NB4 (cell line): ENCODE data around the gene RGS9.

Source experiments
- POLR2A ChIP-seq: IDR thresholded peaks from 2 replicates; pipeline ENCODE4 v1.6.1; 2011; ENCODE audit warnings: mild to moderate bottlenecking; ENCODE audit not compliant: insufficient read length; ENCODE audit errors: extremely low read depth
- TF ChIP-seq, protein P1 (sequence below): IDR thresholded peaks from one replicate; pipeline ENCODE4 v1.5.1; 2012; ENCODE audit warnings: low read depth, low read length

DNA sequence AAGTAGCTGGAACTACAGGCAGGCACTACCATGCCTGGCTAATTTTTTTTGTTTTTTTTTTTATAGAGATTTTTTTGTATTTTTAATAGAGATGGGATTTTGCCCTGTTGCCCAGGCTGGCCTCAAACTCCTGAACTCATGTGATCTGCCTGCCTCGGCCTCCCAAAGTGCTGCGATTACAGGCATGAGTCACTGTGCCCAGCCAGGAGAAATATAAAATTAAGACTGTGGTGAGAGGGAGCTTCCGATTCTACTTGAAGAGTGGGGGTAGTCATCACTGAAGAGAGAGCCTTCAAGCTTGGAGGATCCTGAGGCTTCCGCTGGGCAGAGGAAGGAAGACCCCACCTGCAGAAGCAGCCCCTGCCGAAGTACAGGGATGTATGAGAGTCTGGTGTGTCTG lies 34.4 kb upstream of the RGS9 start:
- no peak for TF ChIP-seq POLR2A
- TF ChIP-seq, protein P1, sequence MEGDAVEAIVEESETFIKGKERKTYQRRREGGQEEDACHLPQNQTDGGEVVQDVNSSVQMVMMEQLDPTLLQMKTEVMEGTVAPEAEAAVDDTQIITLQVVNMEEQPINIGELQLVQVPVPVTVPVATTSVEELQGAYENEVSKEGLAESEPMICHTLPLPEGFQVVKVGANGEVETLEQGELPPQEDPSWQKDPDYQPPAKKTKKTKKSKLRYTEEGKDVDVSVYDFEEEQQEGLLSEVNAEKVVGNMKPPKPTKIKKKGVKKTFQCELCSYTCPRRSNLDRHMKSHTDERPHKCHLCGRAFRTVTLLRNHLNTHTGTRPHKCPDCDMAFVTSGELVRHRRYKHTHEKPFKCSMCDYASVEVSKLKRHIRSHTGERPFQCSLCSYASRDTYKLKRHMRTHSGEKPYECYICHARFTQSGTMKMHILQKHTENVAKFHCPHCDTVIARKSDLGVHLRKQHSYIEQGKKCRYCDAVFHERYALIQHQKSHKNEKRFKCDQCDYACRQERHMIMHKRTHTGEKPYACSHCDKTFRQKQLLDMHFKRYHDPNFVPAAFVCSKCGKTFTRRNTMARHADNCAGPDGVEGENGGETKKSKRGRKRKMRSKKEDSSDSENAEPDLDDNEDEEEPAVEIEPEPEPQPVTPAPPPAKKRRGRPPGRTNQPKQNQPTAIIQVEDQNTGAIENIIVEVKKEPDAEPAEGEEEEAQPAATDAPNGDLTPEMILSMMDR, result no peak
